ENCODE data around the gene GALM.
"Not testable (repeated sequence)": the region's sequence is repeated elsewhere in the genome, so short reads cannot be mapped to it uniquely, and the experiment has no call there.

The GALM gene

GRCh38 chr2:38727661-38728060 is 61.7 kb downstream of the GALM start:
- no peak overlapping the region for H3K27ac Mint-ChIP-seq
- H3K27me3 Mint-ChIP-seq: no peaks in the 10 kb centered on the region
- no peaks in the 10 kb centered on the region for H3K9me3 Mint-ChIP-seq (ENCODE audit: low read depth)
- H3K4me1 Mint-ChIP-seq (ENCODE audit: low read depth): peaks cover 20% of the 10 kb centered on the region
- H3K36me3 Mint-ChIP-seq: peaks cover 9% of the 10 kb centered on the region
- H3K4me3 Mint-ChIP-seq: no peak overlapping the region

GRCh38 chr2:38728694-38729093 is 62.8 kb downstream of the GALM start:
- Mint-ChIP-seq H3K27ac (no peak overlapping the region), H3K36me3 (peaks cover 11% of the 10 kb centered on the region), H3K4me3 (no peak overlapping the region), H3K9me3 (ENCODE audit: low read depth) (no peaks in the 10 kb centered on the region), H3K4me1 (ENCODE audit: low read depth) (peaks cover 11% of the 10 kb centered on the region), H3K27me3 (no peaks in the 10 kb centered on the region)

- Mint-ChIP-seq H3K36me3 (peaks cover 9% of the 10 kb centered on the region), H3K27me3 (no peaks in the 10 kb centered on the region), H3K27ac (no peak overlapping the region), H3K9me3 (ENCODE audit: low read depth) (no peaks in the 10 kb centered on the region), H3K4me3 (no peak overlapping the region), H3K4me1 (ENCODE audit: low read depth) (peaks cover 2% of the 10 kb centered on the region)
Observed at GRCh38 chr2:38731090-38731489, 65.2 kb downstream of the GALM start.

- H3K4me1 Mint-ChIP-seq (ENCODE audit: low read depth): peaks cover 2% of the 10 kb centered on the region
- no peak overlapping the region for H3K4me3 Mint-ChIP-seq
- H3K9me3 Mint-ChIP-seq (ENCODE audit: low read depth): no peaks in the 10 kb centered on the region
- no peak overlapping the region for H3K27ac Mint-ChIP-seq
- no peaks in the 10 kb centered on the region for H3K27me3 Mint-ChIP-seq
- peaks cover 9% of the 10 kb centered on the region for H3K36me3 Mint-ChIP-seq
Observed at GRCh38 chr2:38731684-38732221, 65.8 kb downstream of the GALM start.

- no peaks in the 10 kb centered on the region for H3K27me3 Mint-ChIP-seq
- no peak overlapping the region for H3K4me3 Mint-ChIP-seq
- peaks cover 7% of the 10 kb centered on the region for H3K4me1 Mint-ChIP-seq (ENCODE audit: low read depth)
- peaks cover 12% of the 10 kb centered on the region for H3K36me3 Mint-ChIP-seq
- peak overlapping the region; percentile 10 for H3K27ac Mint-ChIP-seq
- no peaks in the 10 kb centered on the region for H3K9me3 Mint-ChIP-seq (ENCODE audit: low read depth)
Observed at GRCh38 chr2:38733300-38733971, 67.5 kb downstream of the GALM start.

GRCh38 chr2:38734299-38735058 is 68.6 kb downstream of the GALM start:
- Mint-ChIP-seq H3K36me3 (peaks cover 17% of the 10 kb centered on the region), H3K27me3 (no peaks in the 10 kb centered on the region), H3K27ac (no peak overlapping the region), H3K4me1 (ENCODE audit: low read depth) (peaks cover 7% of the 10 kb centered on the region), H3K9me3 (ENCODE audit: low read depth) (no peaks in the 10 kb centered on the region), H3K4me3 (no peak overlapping the region)

- no peak overlapping the region for H3K4me3 Mint-ChIP-seq
- no peaks in the 10 kb centered on the region for H3K27me3 Mint-ChIP-seq
- peaks cover 15% of the 10 kb centered on the region for H3K36me3 Mint-ChIP-seq
- peak overlapping the region; percentile 50 for H3K27ac Mint-ChIP-seq
- peaks cover 10% of the 10 kb centered on the region for H3K4me1 Mint-ChIP-seq (ENCODE audit: low read depth)
- H3K9me3 Mint-ChIP-seq (ENCODE audit: low read depth): no peaks in the 10 kb centered on the region
Observed at GRCh38 chr2:38735999-38736320, 70.0 kb downstream of the GALM start.

GRCh38 chr2:38737000-38737698 is 71.2 kb downstream of the GALM start:
- peaks cover 12% of the 10 kb centered on the region for H3K4me1 Mint-ChIP-seq (ENCODE audit: low read depth)
- not testable (repeated sequence) for H3K27me3 Mint-ChIP-seq; H3K9me3 Mint-ChIP-seq (ENCODE audit: low read depth); H3K4me3 Mint-ChIP-seq; H3K27ac Mint-ChIP-seq
- H3K36me3 Mint-ChIP-seq: peaks cover 12% of the 10 kb centered on the region

- Mint-ChIP-seq H3K4me3 (no peak overlapping the region), H3K27me3 (no peaks in the 10 kb centered on the region), H3K36me3 (peaks cover 12% of the 10 kb centered on the region), H3K9me3 (ENCODE audit: low read depth) (no peaks in the 10 kb centered on the region), H3K4me1 (ENCODE audit: low read depth) (peaks cover 14% of the 10 kb centered on the region), H3K27ac (peak overlapping the region; percentile 68)
Observed at GRCh38 chr2:38737925-38738324, 72.0 kb downstream of the GALM start.

GRCh38 chr2:38739524-38739923 is 73.6 kb downstream of the GALM start:
- Mint-ChIP-seq H3K4me3 (no peak overlapping the region), H3K4me1 (ENCODE audit: low read depth) (peaks cover 27% of the 10 kb centered on the region), H3K36me3 (peaks cover 17% of the 10 kb centered on the region), H3K27me3 (no peaks in the 10 kb centered on the region), H3K9me3 (ENCODE audit: low read depth) (no peaks in the 10 kb centered on the region), H3K27ac (peak overlapping the region; percentile 46)

- no peaks in the 10 kb centered on the region for H3K9me3 Mint-ChIP-seq (ENCODE audit: low read depth)
- no peak overlapping the region for H3K27ac Mint-ChIP-seq
- no peaks in the 10 kb centered on the region for H3K27me3 Mint-ChIP-seq
- peaks cover 40% of the 10 kb centered on the region for H3K4me1 Mint-ChIP-seq (ENCODE audit: low read depth)
- peaks cover 21% of the 10 kb centered on the region for H3K36me3 Mint-ChIP-seq
- H3K4me3 Mint-ChIP-seq: peak overlapping the region; percentile 1
Observed at GRCh38 chr2:38740851-38741731, 75.2 kb downstream of the GALM start.

- Mint-ChIP-seq H3K4me3 (no peak overlapping the region), H3K36me3 (peaks cover 36% of the 10 kb centered on the region), H3K4me1 (ENCODE audit: low read depth) (peaks cover 57% of the 10 kb centered on the region), H3K27ac (peak overlapping the region; percentile 61), H3K27me3 (no peaks in the 10 kb centered on the region), H3K9me3 (ENCODE audit: low read depth) (no peaks in the 10 kb centered on the region)
Observed at GRCh38 chr2:38742797-38743559, 77.1 kb downstream of the GALM start.

GRCh38 chr2:38743672-38744398 is 77.9 kb downstream of the GALM start:
- peak overlapping the region; percentile 61 for H3K27ac Mint-ChIP-seq
- H3K4me1 Mint-ChIP-seq (ENCODE audit: low read depth): peaks cover 62% of the 10 kb centered on the region
- H3K9me3 Mint-ChIP-seq (ENCODE audit: low read depth): no peaks in the 10 kb centered on the region
- no peaks in the 10 kb centered on the region for H3K27me3 Mint-ChIP-seq
- H3K36me3 Mint-ChIP-seq: peaks cover 36% of the 10 kb centered on the region
- H3K4me3 Mint-ChIP-seq: peak overlapping the region; percentile 58

Measured in activated naive CD8-positive, alpha-beta T cell (primary cell).